Thoracic aorta endothelial cell (primary cell): Measurements from ENCODE around the gene HHIP. TPM values are rescaled to one million over a fixed set of nuclear protein-coding genes. Genes with fewer than 3 reads are reported as not detected.

Source experiments
- small RNA-seq: library from RNA; depleted of rRNA; stranded (forward); fragments of <200 nt; gene quantifications from one replicate; pipeline ENCODE3, GENCODE V24; 2012
- total RNA-seq: library from RNA; depleted of rRNA; stranded (reverse); fragments of >200 nt; gene quantifications from 2 replicates; pipeline ENCODE4 v1.2.3, GENCODE V29; 2012

The HHIP gene
- total RNA-seq, result 792 and 893 TPM in 2 replicates

GRCh38 chr4:144645631-144646522, at the start of gene HHIP:
HHIP (plus strand) TSS chr4:144646156; CDS start chr4:144646676, 520 bp downstream.

Small RNA genes within 50 kb of the gene (small RNA-seq; reads per million reads assigned to genes)
- gene RF02271, result not detected
